PC-3 (cell line): Measurements from ENCODE around the gene PLCB2.

Experiments used
- EZH2phosphoT487 ChIP-seq: fragments of 300-600 bp; sonication (generic); IDR thresholded peaks from 2 replicates; pipeline ENCODE4 v1.6.1; 2018; ENCODE audit warnings: mild to moderate bottlenecking, antibody characterized with exemption, low read length, borderline replicate concordance
- TF ChIP-seq, protein P1 (sequence below): fragments of 300-600 bp; sonication (generic); conservative IDR thresholded peaks from 2 replicates; pipeline ENCODE4 v1.5.1; 2017; ENCODE audit warnings: antibody characterized with exemption, low read depth, mild to moderate bottlenecking, low read length

DNA sequence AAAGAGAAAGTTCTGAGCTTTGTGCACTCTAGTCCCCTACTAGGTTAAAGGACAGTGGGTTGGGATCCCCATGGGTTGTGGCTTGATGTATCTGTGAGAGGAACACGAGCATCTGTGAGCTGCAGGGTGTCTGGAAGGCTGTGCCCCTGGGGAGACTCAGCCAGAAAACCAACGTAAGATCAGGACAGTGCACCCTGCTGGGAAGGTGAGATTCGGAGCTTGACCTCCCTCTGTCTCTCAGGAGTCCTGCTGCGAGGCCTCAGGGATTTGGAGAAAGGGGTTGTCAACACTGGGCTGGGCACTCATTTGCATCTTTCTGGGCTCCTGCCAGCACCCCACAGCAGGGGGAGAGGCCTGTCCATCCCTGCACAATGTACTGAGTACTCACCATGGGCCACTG is 40.1 kb downstream of the PLCB2 start:
- TF ChIP-seq, protein P1, sequence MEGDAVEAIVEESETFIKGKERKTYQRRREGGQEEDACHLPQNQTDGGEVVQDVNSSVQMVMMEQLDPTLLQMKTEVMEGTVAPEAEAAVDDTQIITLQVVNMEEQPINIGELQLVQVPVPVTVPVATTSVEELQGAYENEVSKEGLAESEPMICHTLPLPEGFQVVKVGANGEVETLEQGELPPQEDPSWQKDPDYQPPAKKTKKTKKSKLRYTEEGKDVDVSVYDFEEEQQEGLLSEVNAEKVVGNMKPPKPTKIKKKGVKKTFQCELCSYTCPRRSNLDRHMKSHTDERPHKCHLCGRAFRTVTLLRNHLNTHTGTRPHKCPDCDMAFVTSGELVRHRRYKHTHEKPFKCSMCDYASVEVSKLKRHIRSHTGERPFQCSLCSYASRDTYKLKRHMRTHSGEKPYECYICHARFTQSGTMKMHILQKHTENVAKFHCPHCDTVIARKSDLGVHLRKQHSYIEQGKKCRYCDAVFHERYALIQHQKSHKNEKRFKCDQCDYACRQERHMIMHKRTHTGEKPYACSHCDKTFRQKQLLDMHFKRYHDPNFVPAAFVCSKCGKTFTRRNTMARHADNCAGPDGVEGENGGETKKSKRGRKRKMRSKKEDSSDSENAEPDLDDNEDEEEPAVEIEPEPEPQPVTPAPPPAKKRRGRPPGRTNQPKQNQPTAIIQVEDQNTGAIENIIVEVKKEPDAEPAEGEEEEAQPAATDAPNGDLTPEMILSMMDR = no peak
- no peak for TF ChIP-seq EZH2phosphoT487
